WTC11 (cell line): Measurements from ENCODE around the gene SPSB4. TPM values are rescaled to one million over a fixed set of nuclear protein-coding genes. Genes with fewer than 3 reads are reported as not detected.

Experiments
- ATAC-seq: fragments of 200-7000 bp; cut with Tn5 transposase; 2 replicates; pipeline ENCODE4 v1.10.0; 2021; ENCODE audit warnings: mild to moderate bottlenecking, moderate library complexity
- CTCF ChIA-PET: fragments of 300-600 bp; sonication (Branson Sonifier 250); formaldehyde crosslinking; loops from one replicate; lab custom pipeline; 2021; ENCODE audit warnings: antibody characterized with exemption; lab: Charles Lee
- POLR2A ChIA-PET: fragments of 350-600 bp; sonication (Branson Sonifier 250); formaldehyde crosslinking; loops from one replicate; lab custom pipeline; 2021; ENCODE audit warnings: antibody characterized with exemption; lab: Charles Lee
- DNase-seq: peaks from one replicate; pipeline ENCODE4 v3.0.0; 2021; ENCODE audit warnings: low spot score
- H3K27ac Mint-ChIP-seq: 2 replicates; pipeline ENCODE4 v1.8.0; 2021; ENCODE audit warnings: mixed read lengths
- H3K27me3 Mint-ChIP-seq: 2 replicates; pipeline ENCODE4 v1.8.0; 2021; ENCODE audit warnings: low read depth, mild to moderate bottlenecking, moderate library complexity, mixed read lengths
- H3K36me3 Mint-ChIP-seq: 2 replicates; pipeline ENCODE4 v1.8.0; 2021; ENCODE audit warnings: mixed read lengths
- H3K4me1 Mint-ChIP-seq: 2 replicates; pipeline ENCODE4 v1.8.0; 2022; ENCODE audit warnings: mixed read lengths
- H3K4me3 Mint-ChIP-seq: 2 replicates; pipeline ENCODE4 v1.8.0; 2021; ENCODE audit warnings: mild to moderate bottlenecking, moderate library complexity, mixed read lengths
- H3K9me3 Mint-ChIP-seq: 2 replicates; pipeline ENCODE4 v1.8.0; 2021; ENCODE audit warnings: mixed read lengths
- ATF1 ChIP-seq: sonication (generic); formaldehyde crosslinking; IDR thresholded peaks from 2 replicates; pipeline ENCODE4 v1.8.1; 2023; ENCODE audit warnings: mild to moderate bottlenecking, moderate library complexity, missing genetic modification reagents
- CREM ChIP-seq: sonication (generic); formaldehyde crosslinking; IDR thresholded peaks from 2 replicates; pipeline ENCODE4 v1.8.1; 2022; ENCODE audit warnings: mild to moderate bottlenecking, missing genetic modification reagents, moderate library complexity
- ELF4 ChIP-seq: sonication (generic); formaldehyde crosslinking; IDR thresholded peaks from 2 replicates; pipeline ENCODE4 v1.8.1; 2022; ENCODE audit warnings: low read depth, mild to moderate bottlenecking, moderate library complexity, missing genetic modification reagents
- ESRRA ChIP-seq: sonication (generic); formaldehyde crosslinking; IDR thresholded peaks from 2 replicates; pipeline ENCODE4 v1.8.1; 2022; ENCODE audit warnings: mild to moderate bottlenecking, missing genetic modification reagents, borderline replicate concordance
- FOXP1 ChIP-seq: sonication (generic); formaldehyde crosslinking; IDR thresholded peaks from 2 replicates; pipeline ENCODE4 v1.8.0; 2022; ENCODE audit warnings: missing genetic modification reagents, mild to moderate bottlenecking, moderate library complexity, borderline replicate concordance
- GRHL2 ChIP-seq: fragments of 250-450 bp; sonication (Bioruptor Pico); IDR thresholded peaks from 2 replicates; pipeline ENCODE4 v1.8.0; 2022; ENCODE audit warnings: mild to moderate bottlenecking, moderate library complexity; ENCODE audit not compliant: insufficient replicate concordance, severe bottlenecking
- NFE2L1 ChIP-seq: sonication (generic); formaldehyde crosslinking; IDR thresholded peaks from 2 replicates; pipeline ENCODE4 v1.8.1; 2023; ENCODE audit warnings: missing genetic modification reagents
- NR1H2 ChIP-seq: sonication (generic); formaldehyde crosslinking; IDR thresholded peaks from 2 replicates; pipeline ENCODE4 v1.9.0; 2021; ENCODE audit warnings: mild to moderate bottlenecking, moderate library complexity, missing genetic modification reagents
- SMAD3 ChIP-seq: sonication (generic); formaldehyde crosslinking; IDR thresholded peaks from 2 replicates; pipeline ENCODE4 v1.8.0; 2022; ENCODE audit warnings: missing genetic modification reagents, mild to moderate bottlenecking, borderline replicate concordance
- SP1 ChIP-seq: sonication (generic); formaldehyde crosslinking; conservative IDR thresholded peaks from 2 replicates; pipeline ENCODE4 v1.8.1; 2022; ENCODE audit warnings: missing genetic modification reagents
- TEAD4 ChIP-seq: sonication (generic); formaldehyde crosslinking; IDR thresholded peaks from 2 replicates; pipeline ENCODE4 v1.8.0; 2022; ENCODE audit warnings: mild to moderate bottlenecking, missing genetic modification reagents
- ZNF138 ChIP-seq: sonication (generic); formaldehyde crosslinking; conservative IDR thresholded peaks from 2 replicates; pipeline ENCODE4 v1.8.1; 2022; ENCODE audit warnings: mild to moderate bottlenecking, moderate library complexity, missing genetic modification reagents
- ZNF232 ChIP-seq: sonication (generic); formaldehyde crosslinking; IDR thresholded peaks from 2 replicates; pipeline ENCODE4 v1.8.0; 2022; ENCODE audit warnings: mild to moderate bottlenecking, missing genetic modification reagents
- ZNF263 ChIP-seq: sonication (generic); formaldehyde crosslinking; IDR thresholded peaks from 2 replicates; pipeline ENCODE4 v1.8.1; 2022; ENCODE audit warnings: low read depth, mild to moderate bottlenecking, moderate library complexity, missing genetic modification reagents
- ZNF396 ChIP-seq: fragments of 250-450 bp; sonication (Bioruptor Pico); IDR thresholded peaks from 2 replicates; pipeline ENCODE4 v1.8.0; 2021; ENCODE audit warnings: mild to moderate bottlenecking, moderate library complexity, borderline replicate concordance
- total RNA-seq: library from RNA; stranded (reverse); gene quantifications from 3 replicates; pipeline ENCODE4 v1.2.3, GENCODE V29; 2021
- TF ChIP-seq, protein P1 (sequence below): fragments of 250-450 bp; sonication (Bioruptor Pico); IDR thresholded peaks from 2 replicates; pipeline ENCODE4 v1.8.0; 2021; ENCODE audit warnings: mild to moderate bottlenecking
- TF ChIP-seq, protein P2 (sequence below): sonication (generic); formaldehyde crosslinking; IDR thresholded peaks from 2 replicates; pipeline ENCODE4 v1.8.0; 2022; ENCODE audit warnings: mild to moderate bottlenecking, missing genetic modification reagents
- TF ChIP-seq, protein P3 (sequence below): sonication (generic); formaldehyde crosslinking; IDR thresholded peaks from 2 replicates; pipeline ENCODE4 v1.8.1; 2023; ENCODE audit warnings: mild to moderate bottlenecking, missing genetic modification reagents, moderate library complexity
- TF ChIP-seq, protein P4 (sequence below): fragments of 250-450 bp; sonication (Bioruptor Pico); IDR thresholded peaks from 2 replicates; pipeline ENCODE4 v1.9.0; 2021; ENCODE audit warnings: mild to moderate bottlenecking
- TF ChIP-seq, protein P5 (sequence below): sonication (generic); formaldehyde crosslinking; IDR thresholded peaks from 2 replicates; pipeline ENCODE4 v1.8.1; 2022; ENCODE audit warnings: low read depth, missing genetic modification reagents, borderline replicate concordance
- TF ChIP-seq, protein P6 (sequence below): sonication (generic); formaldehyde crosslinking; conservative IDR thresholded peaks from 2 replicates; pipeline ENCODE4 v1.8.1; 2022; ENCODE audit warnings: mild to moderate bottlenecking, missing genetic modification reagents
- TF ChIP-seq, protein P7 (sequence below): sonication (generic); formaldehyde crosslinking; conservative IDR thresholded peaks from 2 replicates; pipeline ENCODE4 v1.8.1; 2023; ENCODE audit warnings: mild to moderate bottlenecking, low read depth, missing genetic modification reagents, moderate library complexity

The SPSB4 gene
- total RNA-seq, 1 experiment from 2014 or later: 19.7 TPM

DNA sequence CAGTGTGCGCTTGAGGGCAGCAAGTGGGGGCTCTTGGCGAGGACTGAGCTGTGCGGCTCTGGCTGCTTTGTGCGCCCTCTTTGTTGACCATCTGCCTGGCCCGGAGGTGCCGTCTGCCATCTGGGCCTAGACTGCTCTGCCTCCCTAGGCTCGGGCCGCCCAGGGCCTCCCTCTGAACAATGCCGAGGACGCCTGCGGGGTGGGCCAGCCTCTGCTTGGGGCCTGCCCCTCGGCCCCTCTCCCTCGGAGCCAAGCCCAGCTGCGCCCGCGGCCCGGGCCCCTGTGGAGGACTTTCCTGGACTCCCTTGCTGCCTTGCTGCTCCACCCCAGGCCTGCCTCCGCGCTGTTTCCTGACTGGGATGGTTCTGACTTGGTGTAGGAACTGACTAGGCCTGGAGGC, 31.9 kb upstream of the SPSB4 start:
- TF ChIP-seq SP1: no peak
- TF ChIP-seq GRHL2 (CRISPR knock-in tag): no peak
- no peak for TF ChIP-seq ZNF138
- TF ChIP-seq FOXP1 (CRISPR knock-in tag): no peak
- no peak for TF ChIP-seq CREM (CRISPR knock-in tag)
- TF ChIP-seq ZNF232 (CRISPR knock-in tag): no peak
- TF ChIP-seq NR1H2 (CRISPR knock-in tag): no peak
- H3K4me1 Mint-ChIP-seq: peaks cover 4% of the 10 kb centered on the region
- H3K9me3 Mint-ChIP-seq: peaks cover 20% of the 10 kb centered on the region
- H3K27me3 Mint-ChIP-seq: peaks cover 3% of the 10 kb centered on the region; the same call in 1 of the 2 replicates
- CTCF ChIA-PET: no interaction called here
- peaks cover 5% of the 10 kb centered on the region for H3K36me3 Mint-ChIP-seq
- POLR2A ChIA-PET: no interaction called here
- no peak overlapping the region for H3K4me3 Mint-ChIP-seq
- no peak overlapping the region for H3K27ac Mint-ChIP-seq
- ATAC-seq (peak; percentile 39), DNase-seq (peak; percentile 17)

DNA sequence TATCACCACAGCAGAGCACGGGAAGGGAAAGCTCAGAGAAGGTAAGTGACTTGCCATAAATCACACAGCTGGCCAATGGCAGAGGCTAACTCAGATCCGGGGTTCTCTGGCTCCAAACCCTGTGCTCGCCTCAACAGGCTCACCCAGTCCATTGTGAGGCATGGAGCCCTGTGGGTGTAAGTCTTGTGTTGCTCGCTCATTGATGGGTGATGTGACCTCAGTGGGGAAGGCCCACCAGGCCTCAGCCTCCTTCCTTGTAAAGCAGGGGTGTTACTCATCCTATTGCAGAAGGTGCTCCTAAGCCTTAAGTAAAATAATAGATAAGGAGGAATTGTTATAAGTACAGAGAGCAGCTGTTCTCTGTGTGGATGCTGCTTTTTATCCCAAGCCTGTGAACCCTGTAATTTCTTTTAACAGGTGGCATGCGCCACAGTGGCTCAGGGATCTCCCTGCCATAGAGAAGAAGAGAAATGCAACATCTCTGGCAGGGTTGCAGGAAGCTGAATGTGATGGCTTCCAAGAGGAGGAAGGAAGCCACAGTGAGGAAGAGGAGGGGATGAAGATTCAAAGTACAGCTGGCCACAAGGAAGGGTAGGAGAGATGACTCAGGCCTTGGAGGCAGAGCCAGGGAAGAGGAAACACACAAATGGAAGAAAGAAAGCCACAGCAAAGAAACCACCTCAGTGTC, 30.9 kb upstream of the SPSB4 start:
- Mint-ChIP-seq H3K4me1 (peaks cover 3% of the 10 kb centered on the region), H3K4me3 (no peak overlapping the region), H3K9me3 (peaks cover 20% of the 10 kb centered on the region), H3K27me3 (peaks cover 3% of the 10 kb centered on the region; the same call in 1 of the 2 replicates), H3K36me3 (peaks cover 5% of the 10 kb centered on the region), H3K27ac (no peak overlapping the region)
- TF ChIP-seq ELF4 (CRISPR knock-in tag) (no peak), ZNF396 (no peak), ESRRA (CRISPR knock-in tag) (no peak), ZNF263 (no peak), ATF1 (CRISPR knock-in tag) (no peak), SMAD3 (no peak), NFE2L1 (CRISPR knock-in tag) (no peak), TEAD4 (no peak)
- TF ChIP-seq, protein P1, sequence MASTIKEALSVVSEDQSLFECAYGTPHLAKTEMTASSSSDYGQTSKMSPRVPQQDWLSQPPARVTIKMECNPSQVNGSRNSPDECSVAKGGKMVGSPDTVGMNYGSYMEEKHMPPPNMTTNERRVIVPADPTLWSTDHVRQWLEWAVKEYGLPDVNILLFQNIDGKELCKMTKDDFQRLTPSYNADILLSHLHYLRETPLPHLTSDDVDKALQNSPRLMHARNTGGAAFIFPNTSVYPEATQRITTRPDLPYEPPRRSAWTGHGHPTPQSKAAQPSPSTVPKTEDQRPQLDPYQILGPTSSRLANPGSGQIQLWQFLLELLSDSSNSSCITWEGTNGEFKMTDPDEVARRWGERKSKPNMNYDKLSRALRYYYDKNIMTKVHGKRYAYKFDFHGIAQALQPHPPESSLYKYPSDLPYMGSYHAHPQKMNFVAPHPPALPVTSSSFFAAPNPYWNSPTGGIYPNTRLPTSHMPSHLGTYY (CRISPR knock-in tag): no peak
- TF ChIP-seq, protein P2, sequence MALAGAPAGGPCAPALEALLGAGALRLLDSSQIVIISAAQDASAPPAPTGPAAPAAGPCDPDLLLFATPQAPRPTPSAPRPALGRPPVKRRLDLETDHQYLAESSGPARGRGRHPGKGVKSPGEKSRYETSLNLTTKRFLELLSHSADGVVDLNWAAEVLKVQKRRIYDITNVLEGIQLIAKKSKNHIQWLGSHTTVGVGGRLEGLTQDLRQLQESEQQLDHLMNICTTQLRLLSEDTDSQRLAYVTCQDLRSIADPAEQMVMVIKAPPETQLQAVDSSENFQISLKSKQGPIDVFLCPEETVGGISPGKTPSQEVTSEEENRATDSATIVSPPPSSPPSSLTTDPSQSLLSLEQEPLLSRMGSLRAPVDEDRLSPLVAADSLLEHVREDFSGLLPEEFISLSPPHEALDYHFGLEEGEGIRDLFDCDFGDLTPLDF (CRISPR knock-in tag): no peak
- TF ChIP-seq, protein P3, sequence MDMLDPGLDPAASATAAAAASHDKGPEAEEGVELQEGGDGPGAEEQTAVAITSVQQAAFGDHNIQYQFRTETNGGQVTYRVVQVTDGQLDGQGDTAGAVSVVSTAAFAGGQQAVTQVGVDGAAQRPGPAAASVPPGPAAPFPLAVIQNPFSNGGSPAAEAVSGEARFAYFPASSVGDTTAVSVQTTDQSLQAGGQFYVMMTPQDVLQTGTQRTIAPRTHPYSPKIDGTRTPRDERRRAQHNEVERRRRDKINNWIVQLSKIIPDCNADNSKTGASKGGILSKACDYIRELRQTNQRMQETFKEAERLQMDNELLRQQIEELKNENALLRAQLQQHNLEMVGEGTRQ: no peak
- TF ChIP-seq, protein P4, sequence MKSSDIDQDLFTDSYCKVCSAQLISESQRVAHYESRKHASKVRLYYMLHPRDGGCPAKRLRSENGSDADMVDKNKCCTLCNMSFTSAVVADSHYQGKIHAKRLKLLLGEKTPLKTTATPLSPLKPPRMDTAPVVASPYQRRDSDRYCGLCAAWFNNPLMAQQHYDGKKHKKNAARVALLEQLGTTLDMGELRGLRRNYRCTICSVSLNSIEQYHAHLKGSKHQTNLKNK (CRISPR knock-in tag): no peak
- TF ChIP-seq, protein P5, sequence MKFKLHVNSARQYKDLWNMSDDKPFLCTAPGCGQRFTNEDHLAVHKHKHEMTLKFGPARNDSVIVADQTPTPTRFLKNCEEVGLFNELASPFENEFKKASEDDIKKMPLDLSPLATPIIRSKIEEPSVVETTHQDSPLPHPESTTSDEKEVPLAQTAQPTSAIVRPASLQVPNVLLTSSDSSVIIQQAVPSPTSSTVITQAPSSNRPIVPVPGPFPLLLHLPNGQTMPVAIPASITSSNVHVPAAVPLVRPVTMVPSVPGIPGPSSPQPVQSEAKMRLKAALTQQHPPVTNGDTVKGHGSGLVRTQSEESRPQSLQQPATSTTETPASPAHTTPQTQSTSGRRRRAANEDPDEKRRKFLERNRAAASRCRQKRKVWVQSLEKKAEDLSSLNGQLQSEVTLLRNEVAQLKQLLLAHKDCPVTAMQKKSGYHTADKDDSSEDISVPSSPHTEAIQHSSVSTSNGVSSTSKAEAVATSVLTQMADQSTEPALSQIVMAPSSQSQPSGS: no peak
- TF ChIP-seq, protein P6, sequence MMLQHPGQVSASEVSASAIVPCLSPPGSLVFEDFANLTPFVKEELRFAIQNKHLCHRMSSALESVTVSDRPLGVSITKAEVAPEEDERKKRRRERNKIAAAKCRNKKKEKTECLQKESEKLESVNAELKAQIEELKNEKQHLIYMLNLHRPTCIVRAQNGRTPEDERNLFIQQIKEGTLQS (CRISPR knock-in tag): no peak
- TF ChIP-seq, protein P7, sequence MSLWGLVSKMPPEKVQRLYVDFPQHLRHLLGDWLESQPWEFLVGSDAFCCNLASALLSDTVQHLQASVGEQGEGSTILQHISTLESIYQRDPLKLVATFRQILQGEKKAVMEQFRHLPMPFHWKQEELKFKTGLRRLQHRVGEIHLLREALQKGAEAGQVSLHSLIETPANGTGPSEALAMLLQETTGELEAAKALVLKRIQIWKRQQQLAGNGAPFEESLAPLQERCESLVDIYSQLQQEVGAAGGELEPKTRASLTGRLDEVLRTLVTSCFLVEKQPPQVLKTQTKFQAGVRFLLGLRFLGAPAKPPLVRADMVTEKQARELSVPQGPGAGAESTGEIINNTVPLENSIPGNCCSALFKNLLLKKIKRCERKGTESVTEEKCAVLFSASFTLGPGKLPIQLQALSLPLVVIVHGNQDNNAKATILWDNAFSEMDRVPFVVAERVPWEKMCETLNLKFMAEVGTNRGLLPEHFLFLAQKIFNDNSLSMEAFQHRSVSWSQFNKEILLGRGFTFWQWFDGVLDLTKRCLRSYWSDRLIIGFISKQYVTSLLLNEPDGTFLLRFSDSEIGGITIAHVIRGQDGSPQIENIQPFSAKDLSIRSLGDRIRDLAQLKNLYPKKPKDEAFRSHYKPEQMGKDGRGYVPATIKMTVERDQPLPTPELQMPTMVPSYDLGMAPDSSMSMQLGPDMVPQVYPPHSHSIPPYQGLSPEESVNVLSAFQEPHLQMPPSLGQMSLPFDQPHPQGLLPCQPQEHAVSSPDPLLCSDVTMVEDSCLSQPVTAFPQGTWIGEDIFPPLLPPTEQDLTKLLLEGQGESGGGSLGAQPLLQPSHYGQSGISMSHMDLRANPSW (CRISPR knock-in tag): no peak
- CTCF ChIA-PET: no interaction called here
- no peak for ATAC-seq
- DNase-seq: no peak
- POLR2A ChIA-PET: no interaction called here
